Stimulated activated CD8-positive, alpha-beta memory T cell treated with anti-CD3 and anti-CD28 coated beads, Interleukin-2, amount 100 ng/mL, for 1 hour (primary cell): ENCODE results near the gene WSCD2.

ENCODE experiments used
- DNase-seq, 2 donors: peaks; one replicate each; pipeline ENCODE4 v3.0.0-alpha.2; 2020; ENCODE audit warnings: low read depth in 2 of 2

The WSCD2 gene

DNA sequence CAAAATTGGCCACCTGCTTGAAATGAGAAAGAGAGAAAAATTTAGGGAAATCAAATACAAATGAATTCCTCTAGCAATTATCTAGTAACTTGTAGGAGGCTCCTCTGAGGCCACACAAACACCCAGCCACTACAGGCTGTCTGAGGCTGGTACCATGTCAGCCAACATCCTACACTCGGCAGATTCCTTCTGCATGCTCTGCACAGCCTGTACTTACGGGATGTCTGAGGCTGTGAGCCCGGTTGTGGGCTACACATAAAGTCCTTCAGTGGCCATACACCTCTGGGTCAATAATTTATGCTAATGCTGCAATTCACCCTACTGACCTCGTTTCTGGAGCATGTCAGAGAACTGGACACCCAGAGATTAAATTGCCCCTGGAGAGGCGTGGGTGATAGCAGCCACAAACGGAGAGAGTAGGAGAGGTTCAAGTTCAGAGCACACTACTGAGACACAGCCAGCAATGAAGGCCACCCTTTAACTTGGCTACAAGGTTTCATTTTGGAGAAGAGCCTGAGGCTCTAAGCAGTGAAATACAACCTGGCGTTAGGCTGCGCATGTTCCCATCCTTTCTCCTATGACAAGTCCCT, 28.9 kb downstream of the WSCD2 start:
- no peak for DNase-seq

DNA sequence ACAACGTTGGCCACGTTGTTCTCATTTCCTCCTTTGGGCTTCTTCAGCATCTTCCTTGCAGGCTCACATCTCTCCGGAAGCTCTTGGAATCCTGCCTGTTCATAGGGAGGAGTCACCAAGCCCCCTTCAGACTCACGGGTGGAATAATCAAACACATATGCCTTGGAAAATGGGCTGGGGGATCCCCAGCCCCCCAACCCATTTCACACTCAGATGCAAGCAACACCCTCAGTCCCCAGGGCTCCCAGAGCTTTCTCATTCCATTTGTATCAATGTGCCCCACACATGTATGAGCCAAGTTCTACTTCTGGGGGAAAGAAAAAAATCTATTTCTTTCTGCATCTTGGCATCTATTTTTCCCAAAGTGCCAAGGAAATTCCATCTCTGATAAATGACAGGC, 33.1 kb downstream of the WSCD2 start:
- no peak for DNase-seq

GRCh38 chr12:108166505-108166904, 37.4 kb downstream of the WSCD2 start:
- no peak for DNase-seq

- DNase-seq: no peak
Measured at GRCh38 chr12:108167974-108168373, 38.9 kb downstream of the WSCD2 start.

- DNase-seq: no peak
Measured at GRCh38 chr12:108169708-108170107, 40.6 kb downstream of the WSCD2 start.

DNA sequence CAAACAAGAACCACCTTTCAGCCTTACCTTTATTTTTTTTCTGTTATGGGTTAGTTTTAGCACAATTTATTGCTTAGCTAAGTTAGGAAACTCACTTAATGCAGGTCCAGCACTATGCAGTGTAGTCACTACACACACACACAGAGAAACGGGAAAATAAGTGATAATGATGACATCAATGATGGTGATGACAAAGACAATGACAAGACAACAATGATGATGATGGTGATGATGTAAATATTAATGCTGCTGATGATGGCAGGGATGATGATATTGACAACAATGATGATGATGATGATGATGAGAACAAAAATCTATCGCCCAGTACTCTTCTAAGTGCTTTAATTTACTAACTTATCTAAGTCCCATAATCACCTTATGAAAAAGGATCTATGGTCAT, 41.1 kb downstream of the WSCD2 start:
- DNase-seq: no peak

- DNase-seq: no peak
Measured at GRCh38 chr12:108172033-108172432, 42.9 kb downstream of the WSCD2 start.

- DNase-seq: no peak
Measured at GRCh38 chr12:108173160-108173559, 44.1 kb downstream of the WSCD2 start.

GRCh38 chr12:108173892-108174291, 44.8 kb downstream of the WSCD2 start:
- DNase-seq: no peak

DNA sequence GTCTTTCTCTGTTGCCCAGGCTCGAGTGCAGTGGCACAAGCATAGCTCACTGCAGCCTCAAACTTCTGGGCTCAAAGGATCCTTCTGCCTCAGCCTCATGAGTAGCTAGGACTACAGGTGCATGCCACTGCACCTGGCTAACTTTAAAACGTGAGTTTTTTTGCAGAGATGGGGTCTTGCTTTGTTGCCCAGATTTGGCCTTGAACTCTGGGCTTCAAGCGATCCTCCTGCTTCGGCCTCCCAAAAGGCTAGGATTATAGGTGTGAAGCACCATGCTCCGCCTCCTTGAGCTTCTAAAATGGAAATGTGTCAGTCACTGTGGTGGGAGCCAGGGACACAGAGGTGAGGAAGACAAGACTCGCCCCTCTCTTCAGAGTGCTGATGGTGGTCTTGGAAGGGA, 45.6 kb downstream of the WSCD2 start:
- no peak for DNase-seq

- DNase-seq: no peak
Measured at GRCh38 chr12:108175310-108175709, 46.2 kb downstream of the WSCD2 start.

GRCh38 chr12:108176292-108176691, 47.2 kb downstream of the WSCD2 start:
- DNase-seq: no peak

DNA sequence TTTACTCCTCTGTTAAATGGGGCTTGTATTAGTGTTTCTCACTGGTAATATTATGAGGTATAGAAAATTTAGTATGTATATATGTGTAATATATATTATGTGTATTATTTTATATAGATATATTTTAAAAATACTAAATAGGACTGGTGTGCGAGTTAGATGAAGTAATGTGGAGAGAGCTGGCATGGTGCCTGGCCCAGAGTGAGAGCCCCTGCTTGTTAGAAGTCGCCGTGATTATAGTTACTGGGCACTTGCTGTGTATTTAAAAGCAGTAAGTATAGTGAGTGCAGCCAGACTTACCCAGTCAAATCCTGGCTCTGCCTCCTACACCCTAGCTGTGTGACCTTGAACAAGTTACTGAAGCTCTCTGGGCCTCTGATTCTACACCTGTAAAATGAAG, 48.0 kb downstream of the WSCD2 start:
- no peak for DNase-seq

GRCh38 chr12:108179305-108179704, 50.2 kb downstream of the WSCD2 start:
- DNase-seq: no peak

DNA sequence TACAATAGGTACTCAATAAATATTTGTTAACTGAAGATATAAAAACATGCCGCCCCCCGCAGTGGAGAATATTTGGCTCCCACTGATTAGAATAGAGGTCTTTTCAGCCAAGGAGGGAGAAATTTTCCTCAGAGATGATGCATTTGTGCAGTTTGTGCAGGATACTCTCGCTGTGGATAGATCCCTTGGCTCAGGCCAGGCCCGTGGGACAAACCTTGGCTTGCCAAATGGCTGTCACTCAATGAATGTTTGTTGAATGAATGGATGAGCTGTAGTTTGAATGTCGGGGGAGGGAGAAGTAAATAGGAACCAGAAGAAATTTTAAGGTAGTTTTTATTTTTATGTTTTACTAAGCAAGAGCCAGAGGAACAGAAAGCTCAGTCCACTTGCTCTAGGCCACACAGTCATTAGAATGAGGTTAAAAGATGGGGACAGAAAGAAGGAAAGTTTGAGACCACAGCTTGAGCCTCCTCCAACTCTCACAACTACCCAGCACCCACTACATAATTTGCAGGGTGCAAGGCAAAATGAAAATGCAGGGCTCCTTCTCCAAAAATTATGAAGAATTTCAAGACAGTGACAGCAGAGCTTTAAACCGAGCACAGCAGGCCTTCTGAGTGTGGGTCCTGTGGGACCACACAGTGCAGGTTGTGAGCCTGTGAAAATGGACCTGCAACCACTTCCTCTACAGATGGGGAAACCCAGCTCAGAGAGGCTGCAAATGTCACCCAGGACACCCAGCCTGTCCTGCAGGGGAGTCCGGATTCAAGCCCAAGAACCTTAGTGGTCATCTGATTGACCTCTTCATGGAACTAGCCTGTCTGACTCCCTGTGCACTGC, 51.4 kb downstream of the WSCD2 start:
- no peak for DNase-seq

GRCh38 chr12:108181095-108181454, 52.0 kb downstream of the WSCD2 start:
- no peak for DNase-seq

GRCh38 chr12:108182096-108182495, 53.0 kb downstream of the WSCD2 start:
- no peak for DNase-seq

- DNase-seq: no peak
Measured at GRCh38 chr12:108185002-108185401, 55.9 kb downstream of the WSCD2 start.

DNA sequence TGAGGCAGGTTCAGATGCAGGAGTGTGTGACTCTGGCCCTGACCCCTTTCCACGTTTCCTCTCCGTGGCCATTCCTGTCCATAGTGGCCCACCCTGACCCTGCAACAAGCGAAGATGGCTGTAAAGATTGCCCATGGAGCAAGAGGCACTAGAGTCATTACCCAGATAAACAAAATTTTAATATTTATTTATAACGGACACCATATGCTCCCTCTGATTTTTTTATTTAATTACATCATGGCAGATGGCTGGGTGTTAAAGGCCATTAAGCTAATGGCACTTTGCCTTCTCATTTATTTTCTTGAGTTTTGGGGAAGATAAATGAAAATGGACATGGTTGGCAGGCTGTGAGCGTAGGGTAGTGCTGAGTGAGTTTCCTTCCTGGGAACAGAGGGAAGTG, 58.7 kb downstream of the WSCD2 start:
- DNase-seq: no peak

GRCh38 chr12:108190529-108190928, 61.4 kb downstream of the WSCD2 start:
- DNase-seq: no peak

- no peak for DNase-seq
Measured at GRCh38 chr12:108191086-108191485, 62.0 kb downstream of the WSCD2 start.

GRCh38 chr12:108191938-108192337, 62.9 kb downstream of the WSCD2 start:
- no peak for DNase-seq

DNA sequence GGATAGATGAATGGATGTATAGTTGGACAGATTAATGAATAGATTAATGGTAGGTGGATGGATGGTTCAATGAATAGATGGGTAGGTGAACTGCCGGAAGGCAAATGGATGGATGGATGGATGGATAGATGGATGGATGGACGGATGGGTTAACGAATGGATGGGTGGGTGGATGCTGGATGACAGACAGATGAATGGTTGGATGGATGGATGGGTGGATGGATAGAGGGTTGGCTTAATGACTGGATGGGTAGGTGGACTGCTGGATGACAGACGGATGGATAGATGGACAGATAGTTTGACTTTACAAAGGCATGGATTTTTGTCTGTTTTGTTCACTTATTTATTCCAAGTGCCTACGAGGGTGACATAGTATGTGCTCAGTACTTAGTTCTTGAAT, 64.4 kb downstream of the WSCD2 start:
- no peak for DNase-seq

- DNase-seq: no peak
Measured at GRCh38 chr12:108193917-108194316, 64.8 kb downstream of the WSCD2 start.
